Activated CD8-positive, alpha-beta memory T cell treated with anti-CD3 and anti-CD28 coated beads for 24 hours (primary cell): ENCODE results near the gene NAP1L1.

Source experiments
- DNase-seq: peaks from one replicate; pipeline ENCODE4 v3.0.0-alpha.2; 2020

Gene NAP1L1

GRCh38 chr12:76083904-76084862 lies at the start of gene NAP1L1:
Gene NAP1L1 (minus strand): TSS chr12:76084685. CDS start chr12:76074219, 10,466 bp downstream.
- peak; percentile 98 for DNase-seq

GRCh38 chr12:76127588-76127987 lies 43.1 kb upstream of the NAP1L1 start:
- no peak for DNase-seq

- DNase-seq, result no peak
Measured at GRCh38 chr12:76124456-76124855, 40.0 kb upstream of the NAP1L1 start.

- DNase-seq, result no peak
Measured at GRCh38 chr12:76123259-76124212, 39.1 kb upstream of the NAP1L1 start.

GRCh38 chr12:76119887-76120286 lies 35.4 kb upstream of the NAP1L1 start:
- DNase-seq, result no peak

GRCh38 chr12:76117751-76118150 lies 33.3 kb upstream of the NAP1L1 start:
- DNase-seq, result no peak

GRCh38 chr12:76117067-76117691 lies 32.7 kb upstream of the NAP1L1 start:
- no peak for DNase-seq

GRCh38 chr12:76113800-76114757 lies 29.6 kb upstream of the NAP1L1 start:
- DNase-seq, result no peak

GRCh38 chr12:76111209-76111749 lies 26.8 kb upstream of the NAP1L1 start:
- no peak for DNase-seq

- no peak for DNase-seq
Measured at GRCh38 chr12:76109879-76110278, 25.4 kb upstream of the NAP1L1 start.

- DNase-seq, result no peak
Measured at GRCh38 chr12:76108356-76108755, 23.9 kb upstream of the NAP1L1 start.

GRCh38 chr12:76106631-76107030 lies 22.1 kb upstream of the NAP1L1 start:
- DNase-seq, result no peak

- DNase-seq, result no peak
Measured at GRCh38 chr12:76103958-76104357, 19.5 kb upstream of the NAP1L1 start.

- no peak for DNase-seq
Measured at GRCh38 chr12:76101739-76102385, 17.4 kb upstream of the NAP1L1 start.

- no peak for DNase-seq
Measured at GRCh38 chr12:76096079-76096646, 11.7 kb upstream of the NAP1L1 start.

- no peak for DNase-seq
Measured at GRCh38 chr12:76094754-76095153, 10.3 kb upstream of the NAP1L1 start.

- DNase-seq, result no peak
Measured at GRCh38 chr12:76091246-76091754, 6.8 kb upstream of the NAP1L1 start.

- no peak for DNase-seq
Measured at GRCh38 chr12:76085520-76085868, 1.0 kb upstream of the NAP1L1 start.

GRCh38 chr12:76084863-76085519 lies 506 bp upstream of the NAP1L1 start:
- DNase-seq, result no peak
